H1 (cell line): ENCODE measurements around the gene ADARB2. TPM values are rescaled to one million over a fixed set of nuclear protein-coding genes. Genes with fewer than 3 reads are reported as not detected.

Experiments used
- JUN ChIP-seq: IDR thresholded peaks from 2 replicates; pipeline ENCODE4 v1.6.1; 2011; ENCODE audit warnings: low read depth, mild to moderate bottlenecking, improper control_type of control experiment, low read length
- NANOG ChIP-seq: IDR thresholded peaks from 2 replicates; pipeline ENCODE4 v1.6.1; 2011; ENCODE audit warnings: low read length, low read depth, mild to moderate bottlenecking, inconsistent platforms; ENCODE audit not compliant: insufficient read depth, poor library complexity, severe bottlenecking
- polyA plus RNA-seq, 7 experiments: library from polyadenylated mRNA; depleted of rRNA in 3 of 7; stranded (reverse) in 5 of 7; unstranded in 2 of 7; fragments of >200 nt in 5 of 7; fragments of 200-250 nt in 2 of 7; gene quantifications; 1 replicate in 5 of 7; 2 replicates in 1 of 7; 4 replicates in 1 of 7; pipeline versions ENCODE4 v1.2.1 to v1.2.3, GENCODE V29; 2011 to 2013; ENCODE audit warnings: missing spikeins in 2 of 7, mixed read lengths in 2 of 7
- total RNA-seq: library from RNA; stranded (reverse); fragmentation: NEBNext Ultra II Directional; extraction: Animal tissue kit (Norgen Biotek cat#: 25700); gene quantifications from 2 replicates; pipeline ENCODE4 v1.2.1, GENCODE V29; 2021
- TF ChIP-seq, protein P1 (sequence below): fragments of 300-600 bp; sonication (generic); IDR thresholded peaks from 2 replicates; pipeline ENCODE4 v1.7.1; 2012; ENCODE audit warnings: low read length, moderate library complexity, mild to moderate bottlenecking, inconsistent platforms; ENCODE audit not compliant: insufficient replicate concordance

ADARB2 gene
- total and polyA plus RNA-seq, 2 of the 8 experiments (the other 6 are each of a cell fraction or from before 2014, with no cell fraction given), result 2.2 to 2.8 TPM

GRCh38 chr10:1369197-1369596 lies 368.1 kb downstream of the ADARB2 start (continued):
- TF ChIP-seq, protein P1, sequence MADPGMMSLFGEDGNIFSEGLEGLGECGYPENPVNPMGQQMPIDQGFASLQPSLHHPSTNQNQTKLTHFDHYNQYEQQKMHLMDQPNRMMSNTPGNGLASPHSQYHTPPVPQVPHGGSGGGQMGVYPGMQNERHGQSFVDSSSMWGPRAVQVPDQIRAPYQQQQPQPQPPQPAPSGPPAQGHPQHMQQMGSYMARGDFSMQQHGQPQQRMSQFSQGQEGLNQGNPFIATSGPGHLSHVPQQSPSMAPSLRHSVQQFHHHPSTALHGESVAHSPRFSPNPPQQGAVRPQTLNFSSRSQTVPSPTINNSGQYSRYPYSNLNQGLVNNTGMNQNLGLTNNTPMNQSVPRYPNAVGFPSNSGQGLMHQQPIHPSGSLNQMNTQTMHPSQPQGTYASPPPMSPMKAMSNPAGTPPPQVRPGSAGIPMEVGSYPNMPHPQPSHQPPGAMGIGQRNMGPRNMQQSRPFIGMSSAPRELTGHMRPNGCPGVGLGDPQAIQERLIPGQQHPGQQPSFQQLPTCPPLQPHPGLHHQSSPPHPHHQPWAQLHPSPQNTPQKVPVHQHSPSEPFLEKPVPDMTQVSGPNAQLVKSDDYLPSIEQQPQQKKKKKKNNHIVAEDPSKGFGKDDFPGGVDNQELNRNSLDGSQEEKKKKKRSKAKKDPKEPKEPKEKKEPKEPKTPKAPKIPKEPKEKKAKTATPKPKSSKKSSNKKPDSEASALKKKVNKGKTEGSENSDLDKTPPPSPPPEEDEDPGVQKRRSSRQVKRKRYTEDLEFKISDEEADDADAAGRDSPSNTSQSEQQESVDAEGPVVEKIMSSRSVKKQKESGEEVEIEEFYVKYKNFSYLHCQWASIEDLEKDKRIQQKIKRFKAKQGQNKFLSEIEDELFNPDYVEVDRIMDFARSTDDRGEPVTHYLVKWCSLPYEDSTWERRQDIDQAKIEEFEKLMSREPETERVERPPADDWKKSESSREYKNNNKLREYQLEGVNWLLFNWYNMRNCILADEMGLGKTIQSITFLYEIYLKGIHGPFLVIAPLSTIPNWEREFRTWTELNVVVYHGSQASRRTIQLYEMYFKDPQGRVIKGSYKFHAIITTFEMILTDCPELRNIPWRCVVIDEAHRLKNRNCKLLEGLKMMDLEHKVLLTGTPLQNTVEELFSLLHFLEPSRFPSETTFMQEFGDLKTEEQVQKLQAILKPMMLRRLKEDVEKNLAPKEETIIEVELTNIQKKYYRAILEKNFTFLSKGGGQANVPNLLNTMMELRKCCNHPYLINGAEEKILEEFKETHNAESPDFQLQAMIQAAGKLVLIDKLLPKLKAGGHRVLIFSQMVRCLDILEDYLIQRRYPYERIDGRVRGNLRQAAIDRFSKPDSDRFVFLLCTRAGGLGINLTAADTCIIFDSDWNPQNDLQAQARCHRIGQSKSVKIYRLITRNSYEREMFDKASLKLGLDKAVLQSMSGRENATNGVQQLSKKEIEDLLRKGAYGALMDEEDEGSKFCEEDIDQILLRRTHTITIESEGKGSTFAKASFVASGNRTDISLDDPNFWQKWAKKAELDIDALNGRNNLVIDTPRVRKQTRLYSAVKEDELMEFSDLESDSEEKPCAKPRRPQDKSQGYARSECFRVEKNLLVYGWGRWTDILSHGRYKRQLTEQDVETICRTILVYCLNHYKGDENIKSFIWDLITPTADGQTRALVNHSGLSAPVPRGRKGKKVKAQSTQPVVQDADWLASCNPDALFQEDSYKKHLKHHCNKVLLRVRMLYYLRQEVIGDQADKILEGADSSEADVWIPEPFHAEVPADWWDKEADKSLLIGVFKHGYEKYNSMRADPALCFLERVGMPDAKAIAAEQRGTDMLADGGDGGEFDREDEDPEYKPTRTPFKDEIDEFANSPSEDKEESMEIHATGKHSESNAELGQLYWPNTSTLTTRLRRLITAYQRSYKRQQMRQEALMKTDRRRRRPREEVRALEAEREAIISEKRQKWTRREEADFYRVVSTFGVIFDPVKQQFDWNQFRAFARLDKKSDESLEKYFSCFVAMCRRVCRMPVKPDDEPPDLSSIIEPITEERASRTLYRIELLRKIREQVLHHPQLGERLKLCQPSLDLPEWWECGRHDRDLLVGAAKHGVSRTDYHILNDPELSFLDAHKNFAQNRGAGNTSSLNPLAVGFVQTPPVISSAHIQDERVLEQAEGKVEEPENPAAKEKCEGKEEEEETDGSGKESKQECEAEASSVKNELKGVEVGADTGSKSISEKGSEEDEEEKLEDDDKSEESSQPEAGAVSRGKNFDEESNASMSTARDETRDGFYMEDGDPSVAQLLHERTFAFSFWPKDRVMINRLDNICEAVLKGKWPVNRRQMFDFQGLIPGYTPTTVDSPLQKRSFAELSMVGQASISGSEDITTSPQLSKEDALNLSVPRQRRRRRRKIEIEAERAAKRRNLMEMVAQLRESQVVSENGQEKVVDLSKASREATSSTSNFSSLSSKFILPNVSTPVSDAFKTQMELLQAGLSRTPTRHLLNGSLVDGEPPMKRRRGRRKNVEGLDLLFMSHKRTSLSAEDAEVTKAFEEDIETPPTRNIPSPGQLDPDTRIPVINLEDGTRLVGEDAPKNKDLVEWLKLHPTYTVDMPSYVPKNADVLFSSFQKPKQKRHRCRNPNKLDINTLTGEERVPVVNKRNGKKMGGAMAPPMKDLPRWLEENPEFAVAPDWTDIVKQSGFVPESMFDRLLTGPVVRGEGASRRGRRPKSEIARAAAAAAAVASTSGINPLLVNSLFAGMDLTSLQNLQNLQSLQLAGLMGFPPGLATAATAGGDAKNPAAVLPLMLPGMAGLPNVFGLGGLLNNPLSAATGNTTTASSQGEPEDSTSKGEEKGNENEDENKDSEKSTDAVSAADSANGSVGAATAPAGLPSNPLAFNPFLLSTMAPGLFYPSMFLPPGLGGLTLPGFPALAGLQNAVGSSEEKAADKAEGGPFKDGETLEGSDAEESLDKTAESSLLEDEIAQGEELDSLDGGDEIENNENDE, result no peak
- TF ChIP-seq JUN (no peak), NANOG (no peak)
